SH-SY5Y (cell line): ENCODE results near the gene PHACTR2.

Experiments
- GATA2 ChIP-seq: IDR thresholded peaks from 2 replicates; pipeline ENCODE4 v1.6.1; 2011; ENCODE audit warnings: mild to moderate bottlenecking, low read depth, low read length
- GATA3 ChIP-seq: IDR thresholded peaks from 2 replicates; pipeline ENCODE4 v1.6.1; 2011; ENCODE audit warnings: low read depth, mild to moderate bottlenecking, low read length, moderate library complexity

- TF ChIP-seq GATA2 (no peak), GATA3 (no peak)
Measured at GRCh38 chr6:143698329-143698728, 20.6 kb downstream of the PHACTR2 start.
